DMS153 (cell line): Measurements from ENCODE around the gene MYRF.

ENCODE experiments used
- DNase-seq: peaks from one replicate; lab custom pipeline; 2025; lab: John Stamatoyannopoulos, UW

The MYRF gene

DNA sequence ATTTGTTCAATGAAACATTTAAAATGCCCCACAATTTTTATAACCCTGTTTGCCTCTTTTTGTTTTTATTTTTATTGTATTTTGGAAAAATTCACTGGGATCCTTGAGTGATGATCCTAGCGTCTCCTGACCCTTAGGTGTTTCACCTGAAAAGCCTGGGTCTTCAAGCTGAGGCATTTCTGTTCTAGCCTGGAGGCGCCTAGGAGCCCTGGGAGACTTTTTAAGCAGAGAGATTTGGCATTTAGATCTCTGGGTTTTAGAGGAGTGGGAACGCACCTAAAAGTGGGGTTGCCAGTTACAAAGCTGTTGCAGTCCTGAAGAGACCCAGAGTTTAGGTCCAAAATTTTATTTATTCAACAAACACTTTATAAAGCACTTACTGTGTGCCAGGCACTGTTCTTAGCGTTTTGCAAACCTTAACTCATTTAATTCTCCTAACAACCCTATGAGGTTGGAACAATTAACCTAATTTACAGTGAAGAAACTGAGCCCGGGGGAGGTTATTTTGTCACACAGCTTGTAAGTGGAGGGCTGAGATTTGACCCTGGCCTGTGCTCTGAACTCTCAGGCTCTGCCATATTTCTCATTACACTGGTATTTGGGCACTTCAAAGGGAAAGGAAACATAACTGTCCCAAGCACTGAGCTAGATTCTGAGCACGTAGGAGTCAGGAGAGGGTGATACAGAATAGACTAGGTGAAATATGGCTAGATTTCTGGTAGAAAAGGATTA lies 65.2 kb downstream of the MYRF start:
- no peak for DNase-seq

DNA sequence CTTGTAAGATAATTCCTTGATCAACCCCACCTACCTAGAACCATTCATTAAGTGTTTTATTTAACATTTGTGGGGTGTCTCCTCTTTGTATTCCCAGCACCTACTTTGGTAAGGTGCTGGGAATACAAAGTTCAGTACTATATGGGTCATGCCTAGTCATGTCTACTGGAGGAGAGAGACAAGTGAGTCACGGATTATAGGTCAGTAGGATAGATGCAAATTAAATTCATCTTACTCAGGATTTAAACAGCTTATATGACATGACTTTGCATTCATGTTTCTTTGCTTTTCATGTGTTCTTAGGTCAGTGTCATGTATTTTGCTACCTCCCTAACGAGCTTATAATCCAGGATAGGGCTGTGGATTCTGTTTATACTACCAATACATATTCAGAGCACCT lies 67.7 kb downstream of the MYRF start:
- no peak for DNase-seq

DNA sequence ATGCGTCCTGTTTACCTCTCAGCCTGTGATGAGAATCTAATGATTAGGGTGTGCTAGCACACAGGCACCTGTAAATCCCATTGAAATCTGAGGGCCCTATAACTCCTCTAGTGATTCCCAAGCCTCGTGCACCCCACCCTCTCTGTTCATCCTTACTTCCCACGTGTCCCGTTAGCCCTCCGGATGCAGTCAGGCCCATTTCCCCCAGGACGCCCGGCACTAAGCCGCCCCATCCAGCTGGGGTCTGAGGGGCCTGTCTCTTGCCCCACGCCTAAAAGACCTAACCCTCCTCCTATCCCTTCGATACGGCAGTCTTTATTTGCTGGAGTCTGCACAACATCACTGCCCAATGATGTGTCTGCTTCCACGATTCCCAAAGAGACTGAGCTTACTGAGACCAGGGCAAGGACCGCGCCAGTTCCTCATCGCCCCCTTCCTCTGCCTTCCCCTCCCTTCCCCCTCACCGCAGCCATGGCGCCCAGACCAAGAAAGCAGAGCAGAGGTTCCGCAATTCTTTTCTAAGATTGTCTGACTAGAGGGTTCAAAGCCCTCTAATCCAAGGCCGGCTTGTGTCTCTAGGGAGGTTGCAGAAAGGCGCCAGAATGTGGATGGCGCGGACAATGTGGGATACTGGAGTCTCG lies 74.6 kb downstream of the MYRF start:
- no peak for DNase-seq

DNA sequence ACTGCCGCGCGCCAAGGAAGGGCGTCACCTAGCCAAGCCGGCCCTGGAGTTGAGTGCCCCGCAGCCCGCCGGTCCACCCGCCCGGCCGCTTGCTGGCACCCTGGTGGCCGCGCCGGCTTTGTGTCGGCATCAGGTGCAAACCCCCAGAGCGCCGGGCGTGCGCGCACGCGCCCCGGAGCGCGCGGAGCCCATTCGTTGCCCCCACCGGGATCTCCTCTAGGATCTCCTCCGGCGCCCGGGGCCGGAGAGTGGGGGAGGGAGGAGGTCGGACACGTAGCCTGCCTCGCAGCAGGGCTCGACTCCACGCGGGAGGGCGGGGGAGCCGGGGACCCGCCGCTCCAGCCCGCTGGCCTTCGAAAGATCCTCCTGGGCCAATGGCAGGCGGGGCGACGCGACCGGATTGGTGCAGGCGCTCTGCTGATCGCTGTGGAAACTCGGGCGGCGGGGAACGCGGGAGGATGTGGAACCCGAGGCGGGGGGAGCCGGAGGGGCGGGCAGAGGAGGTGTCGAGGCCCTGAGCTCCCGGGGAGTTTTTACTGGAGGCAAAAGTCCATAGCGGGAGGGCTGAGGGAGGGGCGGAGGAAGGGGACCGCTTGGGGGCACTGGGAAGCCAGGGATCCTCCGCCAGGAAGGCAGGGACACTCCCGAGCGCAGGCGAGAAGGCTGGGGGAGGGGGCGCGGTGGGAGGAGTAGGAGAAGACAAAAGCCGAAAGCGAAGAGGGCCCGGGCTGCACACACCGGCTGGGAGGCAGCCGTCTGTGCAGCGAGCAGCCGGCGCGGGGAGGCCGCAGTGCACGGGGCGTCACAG lies 75.3 kb downstream of the MYRF start, which contains the start of gene FADS2:
Gene FADS2 (plus strand): TSS at position 730 of the 808 bp plus-strand sequence. CDS start 91 bp downstream, outside the sequence.
- peak; percentile 95 for DNase-seq

DNA sequence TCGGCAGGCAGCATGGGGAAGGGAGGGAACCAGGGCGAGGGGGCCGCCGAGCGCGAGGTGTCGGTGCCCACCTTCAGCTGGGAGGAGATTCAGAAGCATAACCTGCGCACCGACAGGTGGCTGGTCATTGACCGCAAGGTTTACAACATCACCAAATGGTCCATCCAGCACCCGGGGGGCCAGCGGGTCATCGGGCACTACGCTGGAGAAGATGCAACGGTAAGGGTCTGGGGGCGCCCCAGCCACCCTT lies 75.9 kb downstream of the MYRF start:
- no peak for DNase-seq

DNA sequence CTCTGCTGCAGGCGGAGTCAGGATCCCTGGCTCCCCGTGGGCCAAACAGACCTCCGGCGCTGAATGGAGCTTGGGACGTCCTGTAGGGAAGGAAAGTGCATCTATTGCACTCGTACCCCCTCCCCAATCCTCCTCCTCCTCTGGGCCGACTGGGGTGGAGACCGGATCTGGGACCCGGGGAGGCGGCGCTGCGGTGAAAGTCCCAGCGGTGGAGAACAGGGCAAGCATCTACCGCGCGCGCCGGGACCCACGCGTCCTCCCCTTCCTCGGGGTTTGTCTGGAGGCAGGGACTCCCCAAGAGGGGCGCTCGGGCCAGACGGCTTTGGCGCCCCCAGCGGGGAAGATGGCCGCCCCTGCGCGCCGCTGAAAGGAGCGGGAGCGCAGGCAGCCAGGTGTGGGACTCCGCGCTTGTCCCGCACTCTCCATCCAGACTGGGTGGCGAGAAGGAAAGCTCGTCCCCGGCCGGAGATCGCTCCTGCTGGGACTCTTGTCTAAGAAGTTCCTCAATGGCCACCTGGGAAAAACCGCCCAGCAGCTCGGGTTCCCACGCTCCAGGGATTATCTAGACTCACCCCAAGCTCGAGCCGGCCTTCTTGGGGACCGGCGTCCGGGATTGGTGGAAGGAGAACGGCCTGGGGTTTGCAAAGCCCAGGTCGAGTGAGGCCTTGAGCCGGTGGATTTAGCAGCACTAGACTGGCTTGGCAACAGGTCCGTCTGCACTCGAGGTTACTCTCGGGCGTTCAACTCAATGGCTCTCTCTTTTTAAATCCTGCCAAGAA lies 76.4 kb downstream of the MYRF start:
- no peak for DNase-seq

DNA sequence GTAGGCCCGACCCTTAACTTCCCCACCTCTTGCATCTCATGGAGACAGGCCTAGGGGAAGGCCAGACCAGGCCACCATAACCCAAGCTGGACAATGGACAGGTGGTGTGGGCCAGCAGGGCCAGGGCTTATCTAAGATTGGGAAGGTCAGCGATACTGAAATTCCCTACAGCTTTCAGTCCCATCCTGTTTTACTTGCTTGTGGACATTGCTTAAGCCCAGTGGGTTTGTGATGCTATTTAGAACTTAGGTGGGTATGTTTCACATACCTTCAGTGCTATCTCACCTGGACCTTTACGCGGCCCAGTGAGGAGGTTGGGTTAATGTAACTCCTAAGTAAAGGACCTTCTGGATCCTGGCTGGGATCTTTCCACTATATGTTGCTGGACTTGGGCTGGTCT lies 77.4 kb downstream of the MYRF start:
- no peak for DNase-seq

DNA sequence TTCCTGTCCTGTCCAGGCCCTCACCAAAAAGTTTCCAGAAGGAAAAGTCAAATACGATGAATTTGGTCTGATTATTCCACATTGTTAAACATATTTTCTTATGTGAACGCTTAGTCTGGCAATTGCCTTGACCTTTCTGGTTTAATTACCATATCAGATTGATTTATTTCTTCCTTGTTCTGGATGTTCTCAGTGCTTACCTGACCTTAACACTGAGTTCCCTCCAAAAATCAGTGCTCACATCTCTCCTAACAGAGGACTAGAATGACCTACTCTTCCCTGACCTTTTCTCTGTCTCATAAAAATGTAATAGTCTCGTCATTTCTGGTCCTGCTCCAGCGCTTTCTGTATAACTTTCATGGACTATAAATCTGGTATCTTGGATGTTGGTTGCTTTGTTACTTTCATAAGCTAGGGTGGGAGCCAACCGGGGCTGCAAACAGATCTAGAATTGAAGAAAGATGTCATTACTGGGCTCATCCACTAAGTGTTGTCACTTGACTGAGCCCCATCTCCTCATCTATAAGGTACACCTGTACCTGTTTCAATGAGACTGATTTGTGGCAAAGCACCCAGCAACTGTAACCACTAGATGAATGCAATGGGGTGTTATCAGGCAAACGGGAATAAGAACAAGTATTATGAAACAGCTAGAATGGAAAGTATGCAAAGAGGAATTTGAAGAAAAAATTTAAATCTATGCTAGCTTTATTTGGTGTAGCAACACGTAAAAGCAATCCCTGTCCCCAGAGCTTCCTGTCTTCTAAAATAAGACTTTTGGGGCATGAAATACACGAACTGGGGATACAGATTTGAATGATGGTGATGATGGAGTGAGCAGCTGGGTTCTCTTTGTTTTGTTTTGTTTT lies 78.0 kb downstream of the MYRF start:
- no peak for DNase-seq

DNA sequence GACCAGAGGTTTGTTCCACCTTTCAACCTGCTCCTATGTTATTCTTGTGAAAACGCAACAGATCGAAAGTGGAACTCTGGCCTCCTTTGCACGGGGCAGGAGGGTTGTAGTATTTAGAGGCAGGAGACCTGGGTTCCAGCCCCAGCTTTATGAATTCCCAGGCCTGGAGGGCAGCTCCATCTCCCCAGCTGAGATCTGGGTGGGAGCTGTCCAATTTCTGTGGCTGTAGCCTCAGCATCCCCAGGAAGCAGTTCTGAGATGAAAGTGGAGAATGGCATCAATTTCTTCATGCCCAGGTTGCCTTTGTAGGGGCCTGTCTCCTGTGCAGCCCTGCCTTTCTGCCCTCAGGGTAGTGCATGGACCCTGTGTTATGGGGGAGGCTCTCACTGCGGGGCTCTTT lies 79.8 kb downstream of the MYRF start:
- DNase-seq, result no peak

DNA sequence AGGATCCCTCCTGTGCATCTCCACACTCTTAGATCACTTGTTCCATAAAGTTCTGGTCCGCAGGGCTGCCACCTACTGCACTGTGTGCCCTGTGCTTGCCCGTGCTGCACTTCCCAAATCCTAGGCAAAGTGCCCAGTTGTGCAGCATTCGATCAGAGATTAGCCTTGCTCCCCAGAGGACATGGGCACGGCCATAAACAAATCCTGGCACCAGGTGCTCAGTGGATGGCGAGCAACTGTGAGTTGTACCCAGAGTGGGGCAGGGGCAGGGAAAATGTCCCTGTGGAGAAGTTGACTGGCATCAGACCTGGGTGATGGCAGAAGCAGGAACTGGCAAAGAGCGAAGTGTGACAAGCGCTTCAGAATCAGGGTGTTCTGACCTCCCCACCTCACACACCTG lies 80.3 kb downstream of the MYRF start:
- DNase-seq, result peak; percentile 12

DNA sequence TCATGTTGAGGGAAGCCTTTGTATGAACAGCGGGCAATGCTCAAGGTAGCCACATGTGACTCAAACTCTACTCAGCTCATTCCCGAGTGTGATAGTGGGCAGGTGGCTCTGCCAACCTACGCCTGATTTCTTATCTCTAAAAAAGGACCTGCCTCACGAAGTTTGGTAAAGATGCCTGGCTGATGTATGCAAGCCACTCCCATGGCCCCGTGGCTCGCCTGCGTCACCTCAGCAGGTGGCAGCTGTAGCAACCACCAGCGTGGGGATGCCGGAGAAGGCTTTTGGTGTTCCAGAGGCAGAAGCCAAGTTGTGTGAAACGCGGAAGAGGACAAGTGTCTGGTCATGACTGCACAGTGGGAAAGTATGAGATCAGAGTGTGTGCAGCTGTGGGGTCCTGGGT lies 81.0 kb downstream of the MYRF start:
- DNase-seq, result no peak

DNA sequence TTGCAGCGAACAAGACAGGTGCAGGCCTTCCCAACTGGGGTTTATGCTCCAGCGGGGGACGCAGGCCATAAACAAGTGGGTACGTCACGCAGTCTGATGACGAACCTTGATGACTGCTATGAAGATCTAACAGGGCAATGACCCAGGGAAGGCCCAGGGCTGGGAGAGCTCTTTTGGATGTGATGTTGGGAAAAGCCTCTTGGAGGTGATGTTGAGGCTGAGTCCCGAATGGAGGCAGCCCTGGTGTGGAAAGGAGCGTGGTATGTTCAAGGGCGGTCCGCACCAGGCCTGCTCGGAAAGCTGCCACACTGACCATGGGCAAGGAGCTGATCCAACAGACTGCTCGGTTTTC lies 81.5 kb downstream of the MYRF start:
- DNase-seq, result no peak

DNA sequence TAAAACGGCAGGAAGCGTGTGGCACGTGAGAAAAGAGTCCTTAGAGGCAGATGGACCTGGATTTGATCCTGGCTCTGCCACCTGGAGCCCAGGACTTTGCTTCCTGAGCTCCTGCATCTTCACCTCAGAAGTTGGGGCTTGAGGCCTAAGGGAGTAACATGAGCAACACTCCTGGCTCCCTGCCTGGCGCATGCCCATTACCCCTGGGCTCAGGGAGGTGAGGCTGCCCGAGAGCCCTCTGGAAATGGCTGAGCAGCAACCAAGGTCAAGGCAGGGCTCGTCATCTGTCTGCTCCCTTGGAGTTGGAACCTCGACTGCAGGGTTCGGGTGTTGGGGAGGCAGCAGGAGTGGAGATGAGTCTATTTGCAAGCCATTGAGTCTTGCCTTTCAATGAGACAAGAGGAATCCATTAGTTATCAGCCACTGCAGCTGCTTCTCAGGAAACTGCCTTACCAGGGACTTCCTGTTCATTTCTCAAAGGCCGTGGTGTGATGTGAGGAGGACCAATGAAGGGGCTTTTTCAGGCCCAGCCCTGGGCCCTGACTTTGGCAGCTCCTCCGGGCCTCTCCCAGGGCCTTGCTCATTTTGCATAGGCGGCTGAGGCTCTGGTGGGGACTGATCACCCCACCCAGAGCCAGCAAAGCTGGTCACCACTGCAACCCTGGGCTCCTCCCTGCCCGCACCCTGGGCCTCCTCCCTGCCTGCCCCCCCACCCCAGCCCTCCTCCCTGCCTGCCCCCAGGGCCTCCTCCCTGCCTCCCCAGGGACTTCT lies 82.0 kb downstream of the MYRF start:
- DNase-seq, result peak; percentile 66

DNA sequence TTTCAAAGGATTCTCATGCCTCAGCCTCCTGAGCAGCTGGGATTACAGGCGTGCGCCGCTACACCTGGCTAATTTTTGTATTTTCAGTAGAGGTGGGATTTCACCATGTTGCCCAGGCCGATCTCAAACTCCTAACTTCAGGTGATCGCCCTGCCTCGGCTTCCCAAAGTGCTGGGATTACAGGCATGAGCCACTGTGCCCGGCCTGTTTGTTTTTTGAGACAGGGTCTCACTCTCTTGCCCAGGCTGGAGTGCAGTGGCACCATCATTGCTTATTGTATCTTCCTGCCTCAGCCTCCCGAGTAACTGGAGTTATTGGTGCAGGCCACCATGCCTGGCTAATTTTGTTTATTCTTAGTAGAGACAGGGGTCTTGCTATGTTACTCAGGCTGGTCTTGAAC lies 83.8 kb downstream of the MYRF start:
- DNase-seq, result no peak

DNA sequence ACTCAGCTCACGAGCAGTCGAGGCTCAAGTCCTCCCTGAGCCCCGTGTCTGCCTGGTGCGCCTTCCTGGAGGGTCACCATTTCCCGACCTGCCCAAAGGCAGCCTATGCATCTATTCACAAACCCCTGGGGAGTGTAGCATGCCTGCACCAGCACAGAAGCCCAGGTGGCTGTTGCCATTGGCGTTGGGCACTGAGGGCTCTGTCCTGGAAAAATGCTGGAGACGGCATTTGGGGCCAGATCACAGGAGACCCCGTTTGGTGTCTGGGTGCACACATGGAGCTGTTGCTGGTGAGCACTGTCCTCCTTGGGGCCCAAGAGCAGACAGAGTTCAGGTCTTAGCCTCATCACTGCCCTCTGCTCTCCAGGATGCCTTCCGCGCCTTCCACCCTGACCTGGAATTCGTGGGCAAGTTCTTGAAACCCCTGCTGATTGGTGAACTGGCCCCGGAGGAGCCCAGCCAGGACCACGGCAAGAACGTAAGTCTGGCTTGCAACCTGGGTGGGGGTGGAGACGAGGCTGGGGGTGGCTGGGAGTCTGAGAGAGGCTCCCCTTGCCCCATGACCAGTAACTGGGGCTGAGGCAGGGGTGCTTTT lies 85.1 kb downstream of the MYRF start:
- DNase-seq, result no peak
